ENCODE data around the gene ARMC3. TPM values are rescaled to one million over a fixed set of nuclear protein-coding genes. Genes with fewer than 3 reads are reported as not detected.

The ARMC3 gene, protein sequence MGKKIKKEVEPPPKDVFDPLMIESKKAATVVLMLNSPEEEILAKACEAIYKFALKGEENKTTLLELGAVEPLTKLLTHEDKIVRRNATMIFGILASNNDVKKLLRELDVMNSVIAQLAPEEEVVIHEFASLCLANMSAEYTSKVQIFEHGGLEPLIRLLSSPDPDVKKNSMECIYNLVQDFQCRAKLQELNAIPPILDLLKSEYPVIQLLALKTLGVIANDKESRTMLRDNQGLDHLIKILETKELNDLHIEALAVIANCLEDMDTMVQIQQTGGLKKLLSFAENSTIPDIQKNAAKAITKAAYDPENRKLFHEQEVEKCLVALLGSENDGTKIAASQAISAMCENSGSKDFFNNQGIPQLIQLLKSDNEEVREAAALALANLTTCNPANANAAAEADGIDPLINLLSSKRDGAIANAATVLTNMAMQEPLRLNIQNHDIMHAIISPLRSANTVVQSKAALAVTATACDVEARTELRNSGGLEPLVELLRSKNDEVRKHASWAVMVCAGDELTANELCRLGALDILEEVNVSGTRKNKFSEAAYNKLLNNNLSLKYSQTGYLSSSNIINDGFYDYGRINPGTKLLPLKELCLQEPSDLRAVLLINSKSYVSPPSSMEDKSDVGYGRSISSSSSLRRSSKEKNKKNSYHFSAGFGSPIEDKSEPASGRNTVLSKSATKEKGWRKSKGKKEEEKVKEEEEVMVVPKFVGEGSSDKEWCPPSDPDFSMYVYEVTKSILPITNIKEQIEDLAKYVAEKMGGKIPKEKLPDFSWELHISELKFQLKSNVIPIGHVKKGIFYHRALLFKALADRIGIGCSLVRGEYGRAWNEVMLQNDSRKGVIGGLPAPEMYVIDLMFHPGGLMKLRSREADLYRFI
- total RNA-seq = 1.5 and 2.8 TPM in 2 replicates
- long read RNA-seq, partial matches to known transcripts = 0 of 3 reads
- long read RNA-seq, other reads (novel, unspliced or antisense) = 3 of 3 reads

GRCh38 chr10:22927661-22928403 lies at the start of gene ARMC3:
Gene ARMC3, plus strand, starts transcription at chr10:22928053. Its CDS starts 3,944 bp downstream, at chr10:22931997.
- Mint-ChIP-seq H3K27me3 (ENCODE audit: low read depth) (no peaks in the 10 kb centered on the region), H3K9me3 (no peaks in the 10 kb centered on the region), H3K36me3 (ENCODE audit: low read depth) (no peaks in the 10 kb centered on the region), H3K27ac (ENCODE audit: unreplicated experiment) (no peak within 1 kb of the TSS), H3K4me1 (no peaks in the 10 kb centered on the region), H3K4me3 (no peak within 1 kb of the TSS)
- DNase-seq (ENCODE audit: low read depth, low spot score) = peak; percentile 72
- TF ChIP-seq, protein P1, sequence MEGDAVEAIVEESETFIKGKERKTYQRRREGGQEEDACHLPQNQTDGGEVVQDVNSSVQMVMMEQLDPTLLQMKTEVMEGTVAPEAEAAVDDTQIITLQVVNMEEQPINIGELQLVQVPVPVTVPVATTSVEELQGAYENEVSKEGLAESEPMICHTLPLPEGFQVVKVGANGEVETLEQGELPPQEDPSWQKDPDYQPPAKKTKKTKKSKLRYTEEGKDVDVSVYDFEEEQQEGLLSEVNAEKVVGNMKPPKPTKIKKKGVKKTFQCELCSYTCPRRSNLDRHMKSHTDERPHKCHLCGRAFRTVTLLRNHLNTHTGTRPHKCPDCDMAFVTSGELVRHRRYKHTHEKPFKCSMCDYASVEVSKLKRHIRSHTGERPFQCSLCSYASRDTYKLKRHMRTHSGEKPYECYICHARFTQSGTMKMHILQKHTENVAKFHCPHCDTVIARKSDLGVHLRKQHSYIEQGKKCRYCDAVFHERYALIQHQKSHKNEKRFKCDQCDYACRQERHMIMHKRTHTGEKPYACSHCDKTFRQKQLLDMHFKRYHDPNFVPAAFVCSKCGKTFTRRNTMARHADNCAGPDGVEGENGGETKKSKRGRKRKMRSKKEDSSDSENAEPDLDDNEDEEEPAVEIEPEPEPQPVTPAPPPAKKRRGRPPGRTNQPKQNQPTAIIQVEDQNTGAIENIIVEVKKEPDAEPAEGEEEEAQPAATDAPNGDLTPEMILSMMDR (conservative IDR thresholded peaks at IDR 0.05) = no peak

GRCh38 chr10:22891797-22892196 lies 36.1 kb upstream of the ARMC3 start:
- Mint-ChIP-seq H3K9me3 (peaks cover 23% of the 10 kb centered on the region), H3K4me3 (no peak overlapping the region), H3K27ac (ENCODE audit: unreplicated experiment) (no peak overlapping the region), H3K36me3 (ENCODE audit: low read depth) (peaks cover 11% of the 10 kb centered on the region), H3K27me3 (ENCODE audit: low read depth) (no peaks in the 10 kb centered on the region), H3K4me1 (peaks cover 8% of the 10 kb centered on the region)
- DNase-seq (ENCODE audit: low read depth, low spot score) = no peak
- TF ChIP-seq, protein P1 (conservative IDR thresholded peaks at IDR 0.05) = no peak

GRCh38 chr10:22893781-22894180 lies 34.1 kb upstream of the ARMC3 start:
- Mint-ChIP-seq H3K9me3 (peaks cover 15% of the 10 kb centered on the region), H3K36me3 (ENCODE audit: low read depth) (peaks cover 5% of the 10 kb centered on the region), H3K27ac (ENCODE audit: unreplicated experiment) (no peak overlapping the region), H3K27me3 (ENCODE audit: low read depth) (no peaks in the 10 kb centered on the region), H3K4me1 (peaks cover 8% of the 10 kb centered on the region), H3K4me3 (no peak overlapping the region)
- TF ChIP-seq, protein P1 (conservative IDR thresholded peaks at IDR 0.05) = no peak
- no peak for DNase-seq (ENCODE audit: low read depth, low spot score)

- Mint-ChIP-seq H3K9me3 (peaks cover 17% of the 10 kb centered on the region), H3K4me3 (no peak overlapping the region), H3K27ac (ENCODE audit: unreplicated experiment) (no peak overlapping the region), H3K36me3 (ENCODE audit: low read depth) (peaks cover 5% of the 10 kb centered on the region), H3K4me1 (peaks cover 8% of the 10 kb centered on the region), H3K27me3 (ENCODE audit: low read depth) (no peaks in the 10 kb centered on the region)
- DNase-seq (ENCODE audit: low read depth, low spot score) = no peak
- TF ChIP-seq, protein P1 (conservative IDR thresholded peaks at IDR 0.05) = no peak
Measured at GRCh38 chr10:22894714-22895113, 33.1 kb upstream of the ARMC3 start.

GRCh38 chr10:22895252-22895651 lies 32.6 kb upstream of the ARMC3 start:
- peaks cover 8% of the 10 kb centered on the region for H3K4me1 Mint-ChIP-seq
- H3K9me3 Mint-ChIP-seq = peaks cover 17% of the 10 kb centered on the region
- no peaks in the 10 kb centered on the region for H3K27me3 Mint-ChIP-seq (ENCODE audit: low read depth)
- no peak for DNase-seq (ENCODE audit: low read depth, low spot score)
- TF ChIP-seq, protein P1 (conservative IDR thresholded peaks at IDR 0.05) = no peak
- peaks cover 5% of the 10 kb centered on the region for H3K36me3 Mint-ChIP-seq (ENCODE audit: low read depth)
- H3K4me3 Mint-ChIP-seq = no peak overlapping the region
- H3K27ac Mint-ChIP-seq (ENCODE audit: unreplicated experiment) = no peak overlapping the region
